Measurements from ENCODE around the gene BCAT1. TPM values are rescaled to one million over a fixed set of nuclear protein-coding genes. Genes with fewer than 3 reads are reported as not detected.

Gene BCAT1
- total and polyA plus RNA-seq, 2 donors (not counting 3 experiments of a cell fraction or from before 2014, with no cell fraction given): 21.6 to 267 TPM

DNA sequence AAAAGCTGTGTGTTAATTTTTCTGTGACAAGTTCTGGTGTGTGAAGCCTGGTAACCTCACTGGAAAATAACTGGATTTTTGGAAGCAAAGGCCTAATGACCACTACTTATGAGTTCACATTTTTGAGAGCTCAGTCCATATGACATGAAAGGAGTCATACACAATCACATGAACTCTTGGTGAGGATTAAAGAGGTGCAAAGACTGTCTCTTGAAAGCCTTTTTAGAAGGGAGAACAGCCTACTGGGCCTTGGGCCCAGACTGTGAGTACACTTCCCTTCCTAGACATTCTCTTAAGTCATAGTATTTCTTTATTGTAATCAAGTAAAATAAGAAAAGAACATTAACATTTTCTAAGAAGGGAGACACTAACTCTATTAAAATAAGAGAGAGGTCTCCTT, 176.1 kb downstream of the BCAT1 start:
- DNase-seq (ENCODE audit: low read depth, low spot score) (no peak), FAIRE-seq (no peak)
- Histone ChIP-seq H4K20me1 (replicated peaks; ENCODE audit: control insufficient read depth, extremely low read depth, insufficient read depth, low read length) (no peaks in the 10 kb centered on the region), H3K9ac (replicated peaks; ENCODE audit: extremely low read depth, insufficient read depth, low read length) (no peak overlapping the region), H2AFZ (ENCODE audit: low read depth, low read length) (no peak overlapping the region), H3K36me3 (ENCODE audit: control insufficient read depth in 2 of 2, extremely low read depth in 1 of 2, insufficient read depth in 2 of 2, low read length in 2 of 2) (no peaks in the 10 kb centered on the region), H3K79me2 (ENCODE audit: control insufficient read depth, insufficient read depth, low read length) (no peaks in the 10 kb centered on the region), H3K9me3 (replicated peaks; ENCODE audit: control insufficient read depth, insufficient read depth, low read length) (no peaks in the 10 kb centered on the region), H3K9me1 (replicated peaks; ENCODE audit: control insufficient read depth, extremely low read depth, insufficient read depth, low read length) (no peaks in the 10 kb centered on the region), H3K27ac (ENCODE audit: insufficient read depth, low read depth, low read length) (no peak overlapping the region), H3K4me3 (replicated peaks in 1 of 3; ENCODE audit: insufficient read depth in 1 of 3, low read depth in 1 of 3, low read length in 3 of 3) (no peak overlapping the region), H3K27me3 (ENCODE audit: control insufficient read depth in 2 of 2, insufficient read depth in 2 of 2, low read length in 2 of 2) (peaks cover 0 to 5% of the 10 kb centered on the region in 2 experiments), H3K4me2 (ENCODE audit: insufficient read depth, low read length) (no peak overlapping the region), H3K4me1 (ENCODE audit: control insufficient read depth, extremely low read depth, insufficient read depth, low read length) (no peaks in the 10 kb centered on the region)
- CTCF ChIA-PET: no interaction called here
- no peak for TF ChIP-seq EZH2 (IDR thresholded peaks at IDR 0.05; ENCODE audit: borderline replicate concordance, low read depth, low read length, severe bottlenecking)
- POLR2A ChIA-PET: no interaction called here
- no TSS peak for BruUV-seq (replicated peaks)
- intact Hi-C loops (cut with micrococcal nuclease): no loop called here
- dilution Hi-C loops (cut with MboI; ENCODE audit: extremely low pct_ligation_motif_present, low sequenced_read_pairs): no loop called here

DNA sequence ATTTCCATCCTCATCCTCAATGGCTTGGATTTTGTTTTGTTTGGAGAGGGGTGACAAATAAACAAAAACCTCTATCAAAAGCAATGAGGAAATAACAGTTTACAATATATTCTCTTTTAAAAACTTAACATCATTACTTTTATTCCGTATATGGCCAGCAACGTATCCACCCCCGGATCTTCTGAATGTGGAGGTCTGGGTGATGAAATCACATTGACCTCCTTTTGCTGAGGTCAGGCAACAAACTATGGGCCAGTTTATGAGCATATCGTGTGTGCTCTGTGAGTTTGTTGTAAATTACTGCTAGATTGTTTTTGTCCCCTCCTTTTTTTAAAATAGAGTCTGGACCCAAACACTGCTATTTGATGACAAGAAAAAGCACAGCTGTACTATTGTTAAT, 178.1 kb downstream of the BCAT1 start:
- no peak overlapping the region for H3K4me3 ChIP-seq (replicated peaks in 1 of 3; ENCODE audit: insufficient read depth in 1 of 3, low read depth in 1 of 3, low read length in 3 of 3)
- dilution Hi-C loops (cut with MboI; ENCODE audit: extremely low pct_ligation_motif_present, low sequenced_read_pairs): no loop called here
- no peak for DNase-seq (ENCODE audit: low read depth, low spot score)
- no peaks in the 10 kb centered on the region for H3K36me3 ChIP-seq (ENCODE audit: control insufficient read depth in 2 of 2, extremely low read depth in 1 of 2, insufficient read depth in 2 of 2, low read length in 2 of 2)
- CTCF ChIA-PET: no interaction called here
- no peaks in the 10 kb centered on the region for H3K9me3 ChIP-seq (replicated peaks; ENCODE audit: control insufficient read depth, insufficient read depth, low read length)
- no peaks in the 10 kb centered on the region for H3K79me2 ChIP-seq (ENCODE audit: control insufficient read depth, insufficient read depth, low read length)
- FAIRE-seq: no peak
- no peaks in the 10 kb centered on the region for H3K4me1 ChIP-seq (ENCODE audit: control insufficient read depth, extremely low read depth, insufficient read depth, low read length)
- no peak overlapping the region for H3K9ac ChIP-seq (replicated peaks; ENCODE audit: extremely low read depth, insufficient read depth, low read length)
- TF ChIP-seq MYC (IDR thresholded peaks at IDR 0.05; ENCODE audit: low read depth, low read length) (no peak), POLR2AphosphoS5 (IDR thresholded peaks at IDR 0.05; ENCODE audit: insufficient read depth, low read depth, low read length) (no peak), GATA2 (IDR thresholded peaks at IDR 0.05; ENCODE audit: insufficient read depth, insufficient read length, low read depth, low read length) (no peak), POLR2A (IDR thresholded peaks at IDR 0.05; ENCODE audit: low read depth, low read length) (no peak)
- H3K4me2 ChIP-seq (ENCODE audit: insufficient read depth, low read length): no peak overlapping the region
- intact Hi-C loops (cut with micrococcal nuclease): no loop called here
- H2AFZ ChIP-seq (ENCODE audit: low read depth, low read length): no peak overlapping the region
- POLR2A ChIA-PET: no interaction called here
- H3K9me1 ChIP-seq (replicated peaks; ENCODE audit: control insufficient read depth, extremely low read depth, insufficient read depth, low read length): no peaks in the 10 kb centered on the region
- H4K20me1 ChIP-seq (replicated peaks; ENCODE audit: control insufficient read depth, extremely low read depth, insufficient read depth, low read length): no peaks in the 10 kb centered on the region
- no TSS peak for BruUV-seq (replicated peaks)
- H3K27me3 ChIP-seq (ENCODE audit: control insufficient read depth in 2 of 2, insufficient read depth in 2 of 2, low read length in 2 of 2): peaks cover 5 to 6% of the 10 kb centered on the region in 2 experiments
- H3K27ac ChIP-seq (ENCODE audit: insufficient read depth, low read depth, low read length): no peak overlapping the region
